Progenitor cell of endocrine pancreas (in vitro differentiated cells): ENCODE measurements around the gene RPS3A. TPM values are rescaled to one million over a fixed set of nuclear protein-coding genes. Genes with fewer than 3 reads are reported as not detected.

ENCODE experiments used
- DNase-seq: peaks from one replicate; pipeline ENCODE4 v3.0.0; 2021; ENCODE audit warnings: low spot score; ENCODE audit not compliant: unreplicated experiment
- H3K27ac Mint-ChIP-seq: 2 replicates; pipeline ENCODE4 v1.8.0; 2021; ENCODE audit warnings: mild to moderate bottlenecking, moderate library complexity, mixed read lengths
- H3K27me3 Mint-ChIP-seq: 2 replicates; pipeline ENCODE4 v1.8.0; 2021; ENCODE audit warnings: mixed read lengths
- H3K36me3 Mint-ChIP-seq: 2 replicates; pipeline ENCODE4 v1.8.0; 2022; ENCODE audit warnings: mixed read lengths; ENCODE audit not compliant: insufficient read depth
- H3K4me1 Mint-ChIP-seq: 2 replicates; pipeline ENCODE4 v1.8.0; 2021; ENCODE audit warnings: low read depth, mixed read lengths
- H3K4me3 Mint-ChIP-seq: 2 replicates; pipeline ENCODE4 v1.8.0; 2021; ENCODE audit warnings: low read depth, mild to moderate bottlenecking, moderate library complexity, mixed read lengths
- H3K9me3 Mint-ChIP-seq: 2 replicates; pipeline ENCODE4 v1.8.0; 2021; ENCODE audit warnings: low read depth, mixed read lengths
- total RNA-seq: library from RNA; stranded (reverse); gene quantifications from 2 replicates; pipeline ENCODE4 v1.2.1, GENCODE V29; 2021
- TF ChIP-seq, protein P1 (sequence below): fragments of 200-600 bp; sonication (generic); IDR thresholded peaks from one replicate; pipeline ENCODE4 v1.5.0; 2021; ENCODE audit warnings: antibody characterized with exemption, mild to moderate bottlenecking; ENCODE audit not compliant: unreplicated experiment

The RPS3A gene
- total RNA-seq, 1 donor from 2014 or later = 2,102 TPM

DNA sequence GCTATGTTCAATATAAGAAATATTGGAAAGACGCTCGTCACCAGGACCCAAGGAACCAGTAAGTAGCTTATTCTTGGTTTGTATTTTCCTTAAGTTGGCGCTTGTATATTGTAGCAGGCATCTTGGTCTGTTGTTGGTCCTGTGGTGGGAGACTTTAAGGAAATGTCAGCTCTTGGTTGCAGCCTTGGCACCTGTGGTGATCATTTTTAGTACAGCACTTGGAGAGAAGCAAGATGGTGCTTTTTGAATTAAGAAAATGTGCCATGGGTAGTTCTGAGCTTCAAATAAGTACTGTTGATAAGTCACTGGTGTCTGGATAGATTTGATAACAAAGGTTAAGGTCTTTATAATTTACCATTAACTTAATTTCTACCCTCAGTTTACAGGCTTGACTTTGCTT lies 1.1 kb downstream of the RPS3A start:
- H3K4me3 Mint-ChIP-seq = peak overlapping the region; percentile 93
- TF ChIP-seq, protein P1, sequence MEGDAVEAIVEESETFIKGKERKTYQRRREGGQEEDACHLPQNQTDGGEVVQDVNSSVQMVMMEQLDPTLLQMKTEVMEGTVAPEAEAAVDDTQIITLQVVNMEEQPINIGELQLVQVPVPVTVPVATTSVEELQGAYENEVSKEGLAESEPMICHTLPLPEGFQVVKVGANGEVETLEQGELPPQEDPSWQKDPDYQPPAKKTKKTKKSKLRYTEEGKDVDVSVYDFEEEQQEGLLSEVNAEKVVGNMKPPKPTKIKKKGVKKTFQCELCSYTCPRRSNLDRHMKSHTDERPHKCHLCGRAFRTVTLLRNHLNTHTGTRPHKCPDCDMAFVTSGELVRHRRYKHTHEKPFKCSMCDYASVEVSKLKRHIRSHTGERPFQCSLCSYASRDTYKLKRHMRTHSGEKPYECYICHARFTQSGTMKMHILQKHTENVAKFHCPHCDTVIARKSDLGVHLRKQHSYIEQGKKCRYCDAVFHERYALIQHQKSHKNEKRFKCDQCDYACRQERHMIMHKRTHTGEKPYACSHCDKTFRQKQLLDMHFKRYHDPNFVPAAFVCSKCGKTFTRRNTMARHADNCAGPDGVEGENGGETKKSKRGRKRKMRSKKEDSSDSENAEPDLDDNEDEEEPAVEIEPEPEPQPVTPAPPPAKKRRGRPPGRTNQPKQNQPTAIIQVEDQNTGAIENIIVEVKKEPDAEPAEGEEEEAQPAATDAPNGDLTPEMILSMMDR = no peak
- H3K36me3 Mint-ChIP-seq = peaks cover 30% of the 10 kb centered on the region
- DNase-seq = no peak
- H3K27ac Mint-ChIP-seq = peak overlapping the region; percentile 100
- H3K4me1 Mint-ChIP-seq = peaks cover 22% of the 10 kb centered on the region
- H3K27me3 Mint-ChIP-seq = no peaks in the 10 kb centered on the region
- H3K9me3 Mint-ChIP-seq = no peaks in the 10 kb centered on the region

DNA sequence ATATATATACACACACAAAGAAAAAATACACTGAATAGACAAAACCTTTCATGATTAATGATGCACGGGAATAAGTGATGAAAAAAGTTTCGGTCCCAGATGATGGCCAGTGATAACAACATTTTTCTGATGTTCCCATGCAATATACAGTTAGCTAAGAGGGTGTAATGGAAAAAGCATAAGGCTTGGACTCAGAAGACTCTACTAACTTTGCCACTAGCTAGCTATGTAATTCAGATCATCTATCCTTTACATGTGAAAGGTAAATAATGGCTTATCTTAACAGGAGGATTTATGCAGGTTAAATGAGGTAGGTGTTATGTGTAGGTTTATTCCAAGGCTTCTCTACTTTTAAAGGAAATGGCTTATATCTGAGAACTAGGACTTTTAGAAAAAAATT lies 4.3 kb downstream of the RPS3A start:
- H3K4me1 Mint-ChIP-seq = peaks cover 22% of the 10 kb centered on the region
- no peak overlapping the region for H3K4me3 Mint-ChIP-seq
- H3K27ac Mint-ChIP-seq = no peak overlapping the region
- TF ChIP-seq, protein P1 = no peak
- no peaks in the 10 kb centered on the region for H3K9me3 Mint-ChIP-seq
- H3K36me3 Mint-ChIP-seq = peaks cover 42% of the 10 kb centered on the region
- no peak for DNase-seq
- H3K27me3 Mint-ChIP-seq = no peaks in the 10 kb centered on the region

DNA sequence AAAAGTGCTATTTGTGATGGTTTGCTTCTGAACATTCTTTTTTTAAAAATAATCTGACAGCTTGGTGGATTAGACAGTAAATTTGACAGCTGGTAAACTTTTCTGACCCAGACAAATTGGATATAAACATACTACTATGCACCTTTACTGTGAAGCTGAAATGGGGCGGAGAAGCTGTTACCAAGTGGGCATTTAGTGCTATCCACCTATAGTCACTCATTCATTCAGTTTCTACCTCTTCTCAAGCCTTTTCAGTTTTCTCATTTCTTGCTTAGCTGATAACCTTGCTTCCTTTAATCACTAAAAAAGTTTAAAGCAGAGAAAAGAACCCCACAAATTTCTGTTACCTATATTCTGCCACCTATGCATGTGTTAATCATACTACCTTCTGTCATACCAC lies 5.2 kb downstream of the RPS3A start:
- no peak overlapping the region for H3K27ac Mint-ChIP-seq

DNA sequence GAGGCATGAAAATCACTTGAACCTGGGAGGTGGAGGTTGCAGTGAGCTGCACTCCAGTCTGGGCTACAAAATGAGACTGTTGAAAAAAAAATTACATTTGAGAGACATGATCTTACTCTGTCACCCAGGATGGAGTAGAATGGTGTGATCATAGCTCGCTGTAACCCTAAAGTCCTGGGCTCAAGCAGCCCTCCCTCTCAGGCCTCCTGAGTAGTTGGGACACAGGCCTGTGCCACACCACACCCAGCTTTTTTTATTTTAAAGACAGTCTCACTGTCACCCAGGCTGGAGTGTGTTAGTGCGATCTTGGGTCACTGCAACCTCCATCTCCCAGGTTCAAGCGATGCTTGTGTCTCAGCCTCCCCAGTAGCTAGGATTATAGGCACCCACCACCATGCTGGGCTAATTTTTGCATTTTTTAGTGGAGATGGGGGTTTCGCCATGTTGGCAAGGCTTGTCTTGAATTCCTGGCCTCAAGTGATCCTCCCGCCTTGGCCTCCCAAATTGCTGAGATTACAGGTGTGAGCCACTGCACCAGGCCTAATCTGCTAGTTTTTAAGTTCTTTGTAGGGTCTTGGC lies 6.1 kb downstream of the RPS3A start:
- DNase-seq = no peak
- TF ChIP-seq, protein P1 = no peak
- no peak overlapping the region for H3K4me3 Mint-ChIP-seq
- H3K4me1 Mint-ChIP-seq = peaks cover 16% of the 10 kb centered on the region
- H3K36me3 Mint-ChIP-seq = peaks cover 37% of the 10 kb centered on the region
- peak overlapping the region; percentile 77 for H3K27ac Mint-ChIP-seq
- H3K27me3 Mint-ChIP-seq = no peaks in the 10 kb centered on the region
- H3K9me3 Mint-ChIP-seq = no peaks in the 10 kb centered on the region

More for the DNA sequence above, 5.2 kb downstream of the RPS3A start:
- Mint-ChIP-seq H3K4me1 (peaks cover 22% of the 10 kb centered on the region), H3K27me3 (no peaks in the 10 kb centered on the region), H3K36me3 (peaks cover 42% of the 10 kb centered on the region), H3K4me3 (no peak overlapping the region), H3K9me3 (no peaks in the 10 kb centered on the region)
- DNase-seq = no peak
- TF ChIP-seq, protein P1 = no peak

DNA sequence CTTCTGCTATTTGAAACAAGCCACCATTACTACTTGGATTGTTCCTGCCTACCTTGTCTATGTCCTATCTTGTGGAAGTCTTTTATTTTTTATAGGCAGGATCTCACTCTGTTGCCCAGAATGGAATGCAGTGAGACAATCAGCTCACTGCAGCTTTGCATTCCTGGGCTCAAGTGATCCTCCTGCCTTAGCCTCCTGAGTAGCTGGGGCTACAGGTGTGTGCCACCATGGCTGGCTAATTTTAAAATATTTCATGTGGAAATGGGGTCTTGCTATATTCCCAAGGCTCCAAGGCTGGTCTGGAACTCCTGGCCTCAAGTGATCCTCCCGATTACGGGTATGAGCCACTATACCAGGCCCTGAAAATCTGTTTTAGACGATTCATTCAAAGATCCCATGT lies 7.6 kb downstream of the RPS3A start:
- peaks cover 27% of the 10 kb centered on the region for H3K36me3 Mint-ChIP-seq
- TF ChIP-seq, protein P1 = no peak
- DNase-seq = no peak
- no peaks in the 10 kb centered on the region for H3K9me3 Mint-ChIP-seq
- no peaks in the 10 kb centered on the region for H3K27me3 Mint-ChIP-seq
- no peak overlapping the region for H3K4me3 Mint-ChIP-seq
- H3K4me1 Mint-ChIP-seq = peaks cover 6% of the 10 kb centered on the region
- no peak overlapping the region for H3K27ac Mint-ChIP-seq
